Hepatocyte (in vitro differentiated cells): ENCODE measurements around the gene NUBP2. TPM values are rescaled to one million over a fixed set of nuclear protein-coding genes. Genes with fewer than 3 reads are reported as not detected.

Experiments used
- DNase-seq: peaks from one replicate; pipeline ENCODE4 v3.0.0-alpha.2; 2016; ENCODE audit warnings: low spot score
- H2AFZ ChIP-seq: fragments of 200-600 bp; sonication (generic); 2 replicates; pipeline ENCODE4 v1.6.0; 2016; ENCODE audit warnings: antibody characterized with exemption, mild to moderate bottlenecking
- H3K27ac ChIP-seq: fragments of 200-600 bp; sonication (generic); 2 replicates; pipeline ENCODE4 v1.5.1; 2016; ENCODE audit warnings: mild to moderate bottlenecking
- H3K27me3 ChIP-seq: fragments of 200-600 bp; sonication (generic); 2 replicates; pipeline ENCODE4 v1.6.1; 2016
- H3K36me3 ChIP-seq: fragments of 200-600 bp; sonication (generic); replicated peaks from 2 replicates; pipeline ENCODE4 v1.5.1; 2016; ENCODE audit warnings: low read depth; ENCODE audit not compliant: insufficient read depth
- H3K4me1 ChIP-seq: fragments of 200-600 bp; sonication (generic); 2 replicates; pipeline ENCODE4 v1.5.1; 2016; ENCODE audit warnings: mild to moderate bottlenecking, moderate library complexity; ENCODE audit not compliant: insufficient read depth
- H3K4me2 ChIP-seq: fragments of 200-600 bp; sonication (generic); 2 replicates; pipeline ENCODE4 v1.6.0; 2016
- H3K4me3 ChIP-seq: fragments of 200-600 bp; sonication (generic); 2 replicates; pipeline ENCODE4 v1.5.1; 2016; ENCODE audit warnings: mild to moderate bottlenecking
- H3K79me2 ChIP-seq: fragments of 200-600 bp; sonication (generic); 2 replicates; pipeline ENCODE4 v1.6.0; 2017; ENCODE audit warnings: mild to moderate bottlenecking
- H3K9me2 ChIP-seq: fragments of 200-600 bp; sonication (generic); replicated peaks from 2 replicates; pipeline ENCODE4 v1.6.0; 2017; ENCODE audit warnings: mild to moderate bottlenecking; ENCODE audit not compliant: insufficient read depth
- H3K9me3 ChIP-seq: fragments of 200-600 bp; sonication (generic); 2 replicates; pipeline ENCODE4 v1.5.1; 2016; ENCODE audit warnings: low read depth, mild to moderate bottlenecking
- H4K20me1 ChIP-seq: fragments of 200-600 bp; sonication (generic); 2 replicates; pipeline ENCODE4 v1.6.0; 2016; ENCODE audit warnings: mild to moderate bottlenecking; ENCODE audit not compliant: insufficient read depth, poor library complexity, severe bottlenecking
- CTCF ChIP-seq: fragments of 200-600 bp; sonication (generic); IDR thresholded peaks from 2 replicates; pipeline ENCODE4 v1.5.1; 2016; ENCODE audit warnings: antibody characterized with exemption, mild to moderate bottlenecking; ENCODE audit not compliant: poor library complexity
- EZH2 ChIP-seq: fragments of 200-600 bp; sonication (generic); IDR thresholded peaks from 2 replicates; pipeline ENCODE4 v1.6.1; 2016; ENCODE audit warnings: antibody characterized with exemption, mild to moderate bottlenecking, borderline replicate concordance
- EZH2phosphoT487 ChIP-seq: fragments of 200-600 bp; sonication (generic); IDR thresholded peaks from one replicate; pipeline ENCODE4 v1.6.1; 2018; ENCODE audit warnings: antibody characterized with exemption, mild to moderate bottlenecking, low read depth, moderate library complexity; ENCODE audit not compliant: unreplicated experiment, severe bottlenecking
- WGBS: methylation state at CpG from one replicate; pipeline ENCODE4 v1.1.6; 2016; ENCODE audit warnings: low lambda C conversion rate; ENCODE audit errors: missing lambda C conversion rate; 5-methylcytosine and 5-hydroxymethylcytosine counted together
- polyA plus RNA-seq: library from polyadenylated mRNA; unstranded; fragments of >200 nt; fragmentation: Nextera tagmentation; extraction: Ambion mirVana; gene quantifications from 2 replicates; pipeline ENCODE4 v1.2.1, GENCODE V29; 2016
- total RNA-seq: library from RNA; depleted of rRNA; stranded (reverse); fragments of >200 nt; gene quantifications from 2 replicates; pipeline ENCODE4 v1.2.3, GENCODE V29; 2014

The NUBP2 gene
- total and polyA plus RNA-seq, 2 experiments from 2014 or later = 85.4 to 101 TPM

- Histone ChIP-seq H4K20me1 (peaks cover 4% of the 10 kb centered on the region), H2AFZ (no peak overlapping the region), H3K4me2 (no peak overlapping the region), H3K79me2 (peaks cover 13% of the 10 kb centered on the region), H3K4me1 (peaks cover 14% of the 10 kb centered on the region), H3K9me2 (no peaks in the 10 kb centered on the region), H3K27ac (no peak overlapping the region), H3K36me3 (no peaks in the 10 kb centered on the region), H3K27me3 (no peaks in the 10 kb centered on the region), H3K9me3 (no peaks in the 10 kb centered on the region), H3K4me3 (no peak overlapping the region)
- over 99% methylated on average over 34 of the region's 44 CpGs for WGBS
- DNase-seq = peak; percentile 4
- no peak for TF ChIP-seq EZH2
- no peak for TF ChIP-seq CTCF
- TF ChIP-seq EZH2phosphoT487 = no peak
Measured at GRCh38 chr16:1790611-1791255, 8.0 kb downstream of the NUBP2 start.

GRCh38 chr16:1791256-1791942 is 8.6 kb downstream of the NUBP2 start:
- H3K4me1 ChIP-seq = peaks cover 14% of the 10 kb centered on the region
- no peaks in the 10 kb centered on the region for H3K9me3 ChIP-seq
- H3K79me2 ChIP-seq = peaks cover 6% of the 10 kb centered on the region
- no peak for TF ChIP-seq EZH2
- no peak for TF ChIP-seq CTCF
- TF ChIP-seq EZH2phosphoT487 = no peak
- DNase-seq = peak; percentile 5
- no peak overlapping the region for H2AFZ ChIP-seq
- no peak overlapping the region for H3K27ac ChIP-seq
- H3K4me2 ChIP-seq = no peak overlapping the region
- 98% methylated on average over 53 of the region's 53 CpGs for WGBS
- H3K4me3 ChIP-seq = no peak overlapping the region
- no peaks in the 10 kb centered on the region for H3K36me3 ChIP-seq
- no peaks in the 10 kb centered on the region for H4K20me1 ChIP-seq
- H3K27me3 ChIP-seq = no peaks in the 10 kb centered on the region
- H3K9me2 ChIP-seq = no peaks in the 10 kb centered on the region

GRCh38 chr16:1791943-1792812 is 9.4 kb downstream of the NUBP2 start:
- no peak overlapping the region for H2AFZ ChIP-seq
- no peaks in the 10 kb centered on the region for H3K79me2 ChIP-seq
- no peak overlapping the region for H3K27ac ChIP-seq
- peaks cover 14% of the 10 kb centered on the region for H3K4me1 ChIP-seq
- no peaks in the 10 kb centered on the region for H3K36me3 ChIP-seq
- TF ChIP-seq EZH2 (no peak), EZH2phosphoT487 (no peak), CTCF (no peak)
- no peaks in the 10 kb centered on the region for H4K20me1 ChIP-seq
- no peaks in the 10 kb centered on the region for H3K27me3 ChIP-seq
- no peaks in the 10 kb centered on the region for H3K9me3 ChIP-seq
- H3K4me3 ChIP-seq = no peak overlapping the region
- WGBS = 95% methylated on average over 52 of the region's 59 CpGs
- no peaks in the 10 kb centered on the region for H3K9me2 ChIP-seq
- peak; percentile 6 for DNase-seq
- H3K4me2 ChIP-seq = no peak overlapping the region
